GM12875 (cell line): ENCODE data around the gene CDCA4.

Experiments
- H3K4me3 ChIP-seq: one replicate; pipeline ENCODE4 v1.5.1; 2011; ENCODE audit warnings: low read depth, low read length, control low read depth
- TF ChIP-seq, protein P1 (sequence below): IDR thresholded peaks from 2 replicates; pipeline ENCODE4 v1.5.1; 2011; ENCODE audit warnings: low read depth, mild to moderate bottlenecking, control low read depth, inconsistent platforms, low read length, moderate library complexity, borderline replicate concordance; ENCODE audit not compliant: insufficient read depth

CDCA4 gene

DNA sequence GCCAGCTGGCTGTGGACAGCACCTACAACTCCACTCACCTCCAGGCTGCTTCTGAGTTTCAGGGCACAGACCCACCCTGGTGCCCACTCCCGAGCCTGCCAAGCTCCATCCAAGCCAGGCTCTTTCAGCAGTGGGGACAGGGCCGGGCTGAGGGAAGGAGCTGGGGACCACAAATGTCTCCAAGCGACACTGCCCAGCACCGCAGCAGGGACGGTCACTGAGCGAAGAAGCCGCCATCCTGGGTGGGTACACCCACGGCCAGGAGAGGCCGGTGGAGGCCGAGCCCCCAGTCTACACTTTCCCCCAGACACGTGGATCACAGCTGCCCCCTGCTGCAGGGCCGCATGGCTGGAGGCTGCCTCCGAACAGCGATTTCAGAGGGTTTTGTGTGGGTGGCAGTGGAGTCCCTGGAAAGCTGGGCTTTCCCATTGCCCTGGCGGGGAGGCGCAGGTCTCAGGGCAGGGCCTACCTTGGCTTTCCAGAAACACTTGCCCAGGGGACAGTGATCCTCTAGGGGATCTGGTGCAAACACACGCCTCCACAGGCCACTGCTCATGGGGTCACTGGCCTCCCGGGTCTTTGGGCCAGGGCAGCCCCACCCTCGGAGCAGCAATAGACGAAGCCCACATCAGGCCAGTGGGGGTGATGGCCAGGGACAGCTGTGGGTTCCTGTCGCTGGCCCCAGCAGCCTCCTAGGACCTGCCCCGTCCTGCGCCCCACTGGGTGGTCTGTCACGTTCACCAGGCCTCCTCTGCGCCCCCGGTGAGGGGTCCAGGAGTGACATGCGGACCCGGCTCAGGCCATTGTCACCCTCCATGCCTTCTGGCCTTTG is 45.6 kb upstream of the CDCA4 start:
- TF ChIP-seq, protein P1, sequence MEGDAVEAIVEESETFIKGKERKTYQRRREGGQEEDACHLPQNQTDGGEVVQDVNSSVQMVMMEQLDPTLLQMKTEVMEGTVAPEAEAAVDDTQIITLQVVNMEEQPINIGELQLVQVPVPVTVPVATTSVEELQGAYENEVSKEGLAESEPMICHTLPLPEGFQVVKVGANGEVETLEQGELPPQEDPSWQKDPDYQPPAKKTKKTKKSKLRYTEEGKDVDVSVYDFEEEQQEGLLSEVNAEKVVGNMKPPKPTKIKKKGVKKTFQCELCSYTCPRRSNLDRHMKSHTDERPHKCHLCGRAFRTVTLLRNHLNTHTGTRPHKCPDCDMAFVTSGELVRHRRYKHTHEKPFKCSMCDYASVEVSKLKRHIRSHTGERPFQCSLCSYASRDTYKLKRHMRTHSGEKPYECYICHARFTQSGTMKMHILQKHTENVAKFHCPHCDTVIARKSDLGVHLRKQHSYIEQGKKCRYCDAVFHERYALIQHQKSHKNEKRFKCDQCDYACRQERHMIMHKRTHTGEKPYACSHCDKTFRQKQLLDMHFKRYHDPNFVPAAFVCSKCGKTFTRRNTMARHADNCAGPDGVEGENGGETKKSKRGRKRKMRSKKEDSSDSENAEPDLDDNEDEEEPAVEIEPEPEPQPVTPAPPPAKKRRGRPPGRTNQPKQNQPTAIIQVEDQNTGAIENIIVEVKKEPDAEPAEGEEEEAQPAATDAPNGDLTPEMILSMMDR = peak; percentile 24; the same call in 1 of the 2 replicates
- peak overlapping the region; percentile 68 for H3K4me3 ChIP-seq

DNA sequence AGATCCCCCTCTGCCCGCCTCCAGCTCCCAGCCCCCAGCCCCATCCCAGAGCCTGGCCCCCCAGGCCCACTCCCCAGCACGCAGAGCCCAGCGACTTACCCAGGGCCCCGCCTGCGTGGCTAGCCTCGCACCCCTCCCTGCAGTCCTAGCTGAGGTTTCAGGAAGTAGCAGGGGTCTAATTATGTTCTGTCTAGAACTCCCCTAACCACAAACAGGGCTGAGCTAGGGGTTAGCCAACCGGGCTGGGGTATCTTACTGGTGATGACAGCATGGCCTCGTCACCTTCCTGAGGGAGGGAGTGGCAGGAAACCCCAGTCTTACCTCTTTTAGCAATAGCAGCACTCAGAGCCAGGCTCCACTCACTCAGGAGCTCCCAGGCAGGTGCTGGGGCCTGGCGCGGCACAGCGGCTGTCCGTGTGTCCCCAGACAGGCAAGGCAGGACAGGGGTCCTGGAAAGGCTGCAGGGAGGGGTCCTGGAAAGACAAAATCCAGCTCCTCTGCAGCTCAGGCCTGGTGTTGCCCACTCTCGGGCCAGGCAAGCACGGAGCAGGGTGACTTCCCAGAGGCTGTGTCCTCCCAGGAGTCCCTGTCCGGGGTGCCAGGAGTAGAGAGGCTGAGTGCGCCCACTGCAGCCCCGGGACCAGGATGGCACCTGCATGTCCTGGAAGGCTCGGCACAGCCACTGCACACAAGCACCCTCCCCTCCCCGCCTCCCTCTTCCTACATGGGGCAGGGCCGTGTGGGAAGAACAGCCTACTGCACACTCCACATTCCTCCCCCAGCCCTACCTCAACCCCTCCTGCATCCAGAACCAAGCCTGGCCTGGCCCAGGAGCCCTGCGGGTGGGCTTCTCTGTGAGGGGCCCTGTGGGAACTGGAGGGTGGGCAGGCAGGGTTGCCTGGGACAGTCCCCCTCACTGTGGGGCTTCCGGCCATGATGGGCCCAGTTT is 44.7 kb upstream of the CDCA4 start, which contains the start of gene GPR132:
Gene GPR132 (minus strand): TSS at position 151 of the 949 bp plus-strand sequence. CDS start 10,010 bp downstream, outside the sequence.
- peak within 1 kb of the TSS; percentile 68 for H3K4me3 ChIP-seq
- TF ChIP-seq, protein P1 = no peak

DNA sequence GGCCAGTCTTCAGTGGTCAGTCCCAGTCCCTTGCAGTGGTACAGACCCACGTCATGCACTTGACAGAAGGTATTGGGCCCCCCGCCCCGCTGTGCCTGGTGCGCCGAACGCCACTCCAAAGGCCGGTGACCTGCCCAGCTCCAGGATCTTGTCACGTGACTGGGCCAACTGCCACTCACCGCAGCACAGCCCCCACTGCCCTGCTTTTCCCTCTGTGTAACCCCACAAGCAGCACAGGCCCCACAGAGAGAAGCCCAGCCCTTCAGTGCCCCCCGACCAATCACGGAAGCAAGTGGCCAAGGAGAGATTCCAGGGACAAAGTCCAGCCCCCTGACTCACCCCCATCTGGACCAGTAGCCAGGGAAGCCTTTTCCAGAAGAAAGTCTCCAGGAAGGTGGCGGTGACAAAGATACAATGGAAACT is 43.8 kb upstream of the CDCA4 start:
- H3K4me3 ChIP-seq = peak overlapping the region; percentile 68
- TF ChIP-seq, protein P1 = no peak

DNA sequence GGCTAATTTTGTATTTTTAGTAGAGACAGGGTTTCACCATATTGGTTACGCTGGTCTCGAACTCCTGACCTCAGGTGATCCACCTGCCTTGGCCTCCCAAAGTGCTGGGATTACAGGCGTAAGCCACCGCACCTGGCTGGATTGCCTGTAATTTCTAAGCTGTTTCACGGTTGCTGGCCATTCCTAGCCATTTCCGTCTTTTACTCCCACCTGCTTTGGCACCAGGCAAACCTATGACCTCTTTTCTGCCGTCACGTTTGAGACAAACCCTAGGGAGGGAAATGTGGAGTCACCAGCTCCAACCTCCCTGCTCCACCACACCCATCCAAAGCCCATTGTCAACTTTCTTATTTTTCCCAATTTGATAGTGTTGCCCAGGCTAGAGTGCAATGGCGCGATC is 43.1 kb upstream of the CDCA4 start:
- TF ChIP-seq, protein P1 = no peak
- peak overlapping the region; percentile 68 for H3K4me3 ChIP-seq

DNA sequence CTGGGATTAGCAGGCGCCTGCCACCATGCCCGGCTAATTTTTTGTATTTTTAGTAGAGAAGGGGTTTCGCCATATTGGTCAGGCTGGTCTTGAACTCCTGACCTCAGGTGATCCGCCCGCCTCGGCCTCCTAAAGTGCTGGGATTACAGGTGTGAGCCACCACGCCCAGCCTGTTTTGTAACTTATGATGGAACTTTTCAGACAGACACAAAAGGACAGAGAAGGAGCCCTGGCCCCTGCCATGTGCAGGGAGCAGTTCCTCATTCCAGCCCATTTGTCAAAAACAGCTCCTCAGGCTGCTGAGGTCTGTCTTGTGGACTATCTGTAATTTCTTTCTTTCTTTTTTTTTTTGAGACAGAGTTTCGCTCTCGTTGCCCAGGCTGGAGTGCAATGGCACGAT is 42.6 kb upstream of the CDCA4 start:
- H3K4me3 ChIP-seq = peak overlapping the region; percentile 68

DNA sequence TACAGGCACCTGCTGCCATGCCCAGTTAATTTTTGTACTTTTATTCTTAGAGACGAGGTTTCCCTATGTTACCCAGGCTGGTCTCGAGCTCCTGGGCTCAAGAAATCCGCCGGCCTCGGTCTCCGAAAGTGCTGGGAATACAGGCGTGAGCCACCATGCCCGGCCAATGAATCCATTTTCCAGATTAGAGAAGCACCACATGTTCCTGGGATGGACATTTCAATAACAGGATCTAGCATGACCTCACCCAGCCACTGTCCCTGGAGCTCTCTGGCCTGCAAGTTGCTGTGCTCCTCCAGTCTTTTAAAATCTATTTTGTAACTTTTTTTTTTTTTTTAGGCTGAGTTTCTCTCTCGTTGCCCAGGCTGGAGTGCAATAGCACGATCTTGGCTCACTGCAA is 42.2 kb upstream of the CDCA4 start:
- peak overlapping the region; percentile 18 for H3K4me3 ChIP-seq
- TF ChIP-seq, protein P1 = no peak

DNA sequence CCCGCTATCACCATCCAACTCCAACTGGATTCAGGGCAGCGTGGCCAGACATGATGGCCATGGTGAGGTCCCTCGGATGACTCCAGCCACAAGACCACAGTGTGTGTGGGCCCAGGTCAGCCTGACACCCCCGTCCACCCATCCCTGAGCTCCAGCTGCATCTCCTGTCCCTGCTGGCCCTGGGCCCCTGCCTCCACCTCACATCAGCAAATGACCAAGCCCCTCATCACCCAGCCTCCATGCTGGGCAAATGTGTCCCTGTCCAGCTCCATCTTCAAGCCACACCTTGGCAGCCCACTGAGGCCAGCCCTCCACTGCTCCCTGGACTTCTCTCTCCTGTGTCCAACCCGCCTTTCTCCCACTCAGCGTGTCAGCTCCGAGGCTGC is 41.2 kb upstream of the CDCA4 start:
- TF ChIP-seq, protein P1 = no peak
- peak overlapping the region; percentile 69 for H3K4me3 ChIP-seq
